Liver (tissue), 9 donors: ENCODE results near the gene GPR179. TPM values are rescaled to one million over a fixed set of nuclear protein-coding genes. Genes with fewer than 3 reads are reported as not detected.

Experiments used
- DNase-seq: peaks from one replicate; pipeline ENCODE4 v3.0.0-alpha.2; 2017; ENCODE audit warnings: low spot score
- H3K27ac ChIP-seq, 2 donors: one replicate each; pipeline ENCODE4 v1.7.0; 2013; ENCODE audit warnings: inconsistent platforms in 2 of 2, low read length in 2 of 2, control low read depth in 1 of 2, low read depth in 1 of 2, mild to moderate bottlenecking in 1 of 2
- H3K27me3 ChIP-seq, 4 donors: one replicate each; pipeline versions ENCODE4 v1.6.1 to v1.7.0; 2013; ENCODE audit warnings: low read length in 3 of 4, inconsistent platforms in 1 of 4, mild to moderate bottlenecking in 1 of 4, moderate library complexity in 1 of 4; ENCODE audit not compliant: control insufficient read depth in 4 of 4, insufficient read depth in 4 of 4
- H3K36me3 ChIP-seq, 4 donors: one replicate each; pipeline versions ENCODE4 v1.6.1 to v1.7.0; 2013; ENCODE audit warnings: low read length in 3 of 4, mild to moderate bottlenecking in 3 of 4, low read depth in 1 of 4, moderate library complexity in 1 of 4; ENCODE audit not compliant: control insufficient read depth in 4 of 4, insufficient read depth in 3 of 4
- H3K4me1 ChIP-seq, 4 donors: one replicate each; pipeline versions ENCODE4 v1.6.1 to v1.7.0; 2013; ENCODE audit warnings: low read length in 3 of 4, mild to moderate bottlenecking in 3 of 4, moderate library complexity in 1 of 4; ENCODE audit not compliant: control insufficient read depth in 4 of 4, insufficient read depth in 4 of 4
- H3K4me3 ChIP-seq, 3 donors: one replicate each; pipeline versions ENCODE4 v1.6.1 to v1.7.0; 2013; ENCODE audit warnings: low read length in 3 of 3, control low read depth in 1 of 3, low read depth in 1 of 3, mild to moderate bottlenecking in 1 of 3
- H3K9ac ChIP-seq, 2 donors: one replicate each; pipeline ENCODE4 v1.7.0; 2013; ENCODE audit warnings: low read length in 2 of 2, mild to moderate bottlenecking in 2 of 2, moderate library complexity in 2 of 2, control low read depth in 1 of 2, low read depth in 1 of 2
- H3K9me3 ChIP-seq, 4 donors: one replicate each; pipeline versions ENCODE4 v1.6.1 to v1.7.0; 2013; ENCODE audit warnings: low read length in 3 of 4; ENCODE audit not compliant: control insufficient read depth in 4 of 4
- ATF3 ChIP-seq: IDR thresholded peaks from 2 replicates; pipeline ENCODE4 v1.6.1; 2016; ENCODE audit warnings: antibody characterized with exemption
- CTCF ChIP-seq: fragments of 150-350 bp; IDR thresholded peaks from 2 replicates; pipeline ENCODE4 v1.5.1; 2017; ENCODE audit warnings: improper control_type of control experiment, low read depth, low read length; ENCODE audit not compliant: missing input control
- EGR1 ChIP-seq, 2 donors: IDR thresholded peaks; 2 replicates each; pipeline ENCODE4 v1.6.1; 2016 to 2018; ENCODE audit warnings: antibody characterized with exemption in 2 of 2, low read depth in 2 of 2
- FOXA1 ChIP-seq: IDR thresholded peaks from 2 replicates; pipeline ENCODE4 v1.6.1; 2016; ENCODE audit warnings: antibody characterized with exemption
- FOXA2 ChIP-seq: IDR thresholded peaks from 2 replicates; pipeline ENCODE4 v1.6.1; 2016; ENCODE audit warnings: antibody characterized with exemption
- GABPA ChIP-seq, 2 donors: IDR thresholded peaks in 1 of 2; conservative IDR thresholded peaks in 1 of 2; 2 replicates each; pipeline ENCODE4 v1.6.1; 2016; ENCODE audit warnings: antibody characterized with exemption in 2 of 2, mild to moderate bottlenecking in 1 of 2, moderate library complexity in 1 of 2
- HNF4A ChIP-seq, 2 donors: conservative IDR thresholded peaks; 2 replicates each; pipeline ENCODE4 v1.6.1; 2016; ENCODE audit warnings: antibody characterized with exemption in 2 of 2, mild to moderate bottlenecking in 2 of 2
- HNF4G ChIP-seq: IDR thresholded peaks from 2 replicates; pipeline ENCODE4 v1.6.1; 2016; ENCODE audit warnings: antibody characterized with exemption
- JUND ChIP-seq, 2 donors: IDR thresholded peaks; 2 replicates each; pipeline ENCODE4 v1.6.1; 2016; ENCODE audit warnings: antibody characterized with exemption in 2 of 2
- NR2F2 ChIP-seq: IDR thresholded peaks from 2 replicates; pipeline ENCODE4 v1.6.1; 2016; ENCODE audit warnings: antibody characterized with exemption
- RAD21 ChIP-seq, 2 donors: IDR thresholded peaks; 2 replicates each; pipeline ENCODE4 v1.6.1; 2016; ENCODE audit warnings: antibody characterized with exemption in 2 of 2, mild to moderate bottlenecking in 2 of 2
- REST ChIP-seq: IDR thresholded peaks from 2 replicates; pipeline ENCODE4 v1.6.1; 2016; ENCODE audit warnings: antibody characterized with exemption, mild to moderate bottlenecking
- RXRA ChIP-seq, 2 donors: IDR thresholded peaks; 2 replicates each; pipeline ENCODE4 v1.6.1; 2017 to 2018; ENCODE audit warnings: antibody characterized with exemption in 2 of 2, mild to moderate bottlenecking in 1 of 2
- SP1 ChIP-seq: IDR thresholded peaks from 2 replicates; pipeline ENCODE4 v1.6.1; 2018; ENCODE audit warnings: antibody characterized with exemption, mild to moderate bottlenecking
- TAF1 ChIP-seq: conservative IDR thresholded peaks from 2 replicates; pipeline ENCODE4 v1.6.1; 2016; ENCODE audit warnings: antibody characterized with exemption, mild to moderate bottlenecking
- YY1 ChIP-seq: IDR thresholded peaks from 2 replicates; pipeline ENCODE4 v1.6.1; 2016; ENCODE audit warnings: antibody characterized with exemption, mild to moderate bottlenecking
- ZBTB33 ChIP-seq: IDR thresholded peaks from 2 replicates; pipeline ENCODE4 v1.6.1; 2016; ENCODE audit warnings: antibody characterized with exemption
- WGBS: extraction: QIAGEN DNeasy Blood & Tissue Kit; methylation state at CpG from one replicate; pipeline ENCODE4 v1.1.7; 2013; 5-methylcytosine and 5-hydroxymethylcytosine counted together
- polyA plus RNA-seq, 2 donors: library from polyadenylated mRNA; stranded (reverse) in 1 of 2; unstranded in 1 of 2; fragments of 200-250 nt in 1 of 2; fragments of >200 nt in 1 of 2; fragmentation: Nextera tagmentation in 1 of 2; extraction: Ambion mirVana in 1 of 2; gene quantifications; one replicate each; pipeline versions ENCODE4 v1.2.1 to v1.2.3, GENCODE V29; 2013 to 2015
- total RNA-seq, 2 donors: library from RNA; depleted of rRNA; stranded (reverse); fragments of >200 nt; gene quantifications; one replicate each; pipeline ENCODE4 v1.2.3, GENCODE V29; 2014
- TF ChIP-seq, protein P1 (sequence below): IDR thresholded peaks from 2 replicates; pipeline ENCODE4 v1.6.1; 2016; ENCODE audit warnings: antibody characterized with exemption
- donor health status: healthy.
- donor health status: healthy.
- donor health status: healthy.
- donor health status: healthy.
- donor health status: healthy.

The GPR179 gene
- total and polyA plus RNA-seq, 4 donors, result under 0.01 to 0.05 (median 0.01) TPM; not detected in 1

DNA sequence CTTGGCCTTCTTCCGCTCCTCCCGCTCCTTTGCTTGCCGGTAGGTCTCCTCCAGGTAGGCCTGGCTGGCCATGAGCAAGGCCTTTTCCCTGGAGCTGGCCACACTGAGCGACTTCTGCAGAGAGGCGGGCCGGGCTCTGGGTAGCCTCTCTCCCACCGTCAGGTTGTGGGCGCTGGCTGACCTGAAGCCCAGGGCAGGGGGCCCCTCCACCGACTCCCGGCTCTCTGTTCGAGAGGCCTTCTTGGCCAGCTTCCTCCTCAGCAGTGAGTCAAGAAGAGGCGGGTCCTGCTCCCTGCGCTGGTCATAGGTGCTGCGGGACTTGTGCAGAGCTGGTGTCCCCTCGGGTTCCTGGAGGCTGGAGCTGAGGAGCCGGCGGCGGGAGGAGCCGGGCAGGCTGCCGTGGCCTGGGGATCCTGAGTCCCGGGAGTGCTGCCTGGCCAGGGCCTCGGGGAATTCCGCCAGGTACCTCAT is 12.8 kb downstream of the GPR179 start:
- no peak overlapping the region for H3K4me3 ChIP-seq
- TF ChIP-seq RAD21 (IDR thresholded peaks at IDR 0.05) (no peak), NR2F2 (no peak), EGR1 (IDR thresholded peaks at IDR 0.05; ENCODE audit: low read depth in 2 of 2) (no peak), FOXA2 (no peak), YY1 (no peak), FOXA1 (no peak), GABPA (IDR thresholded peaks at IDR 0.05 in 1 of 2, conservative IDR thresholded peaks at IDR 0.05 in 1 of 2) (no peak), JUND (IDR thresholded peaks at IDR 0.05) (no peak), RXRA (IDR thresholded peaks at IDR 0.05) (no peak), HNF4A (conservative IDR thresholded peaks at IDR 0.05) (no peak), TAF1 (no peak), ZBTB33 (no peak), CTCF (no peak), HNF4G (no peak), SP1 (no peak), REST (no peak), ATF3 (no peak)
- TF ChIP-seq, protein P1, sequence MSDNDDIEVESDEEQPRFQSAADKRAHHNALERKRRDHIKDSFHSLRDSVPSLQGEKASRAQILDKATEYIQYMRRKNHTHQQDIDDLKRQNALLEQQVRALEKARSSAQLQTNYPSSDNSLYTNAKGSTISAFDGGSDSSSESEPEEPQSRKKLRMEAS, result no peak
- H3K9me3 ChIP-seq, result no peaks in the 10 kb centered on the region
- H3K36me3 ChIP-seq, result no peaks in the 10 kb centered on the region
- H3K9ac ChIP-seq, result no peak overlapping the region
- no peak overlapping the region for H3K27ac ChIP-seq
- 90% methylated on average over 23 of the region's 23 CpGs for WGBS
- no peaks in the 10 kb centered on the region for H3K4me1 ChIP-seq
- DNase-seq, result no peak
- peaks cover 0 to 2% (median 0%) of the 10 kb centered on the region in 4 donors for H3K27me3 ChIP-seq
